GM18873 (cell line): Measurements from ENCODE around the gene SKOR2.
"Not testable (repeated sequence)": the region's sequence is repeated elsewhere in the genome, so short reads cannot be mapped to it uniquely, and the experiment has no call there.

Experiments used
- ATAC-seq: cut with Tn5 transposase; IDR thresholded peaks from one replicate; pipeline ENCODE4 v1.9.1; 2021; ENCODE audit warnings: mild to moderate bottlenecking, moderate library complexity, moderate number of reproducible peaks; ENCODE audit not compliant: unreplicated experiment, low FRiP score

SKOR2 gene

DNA sequence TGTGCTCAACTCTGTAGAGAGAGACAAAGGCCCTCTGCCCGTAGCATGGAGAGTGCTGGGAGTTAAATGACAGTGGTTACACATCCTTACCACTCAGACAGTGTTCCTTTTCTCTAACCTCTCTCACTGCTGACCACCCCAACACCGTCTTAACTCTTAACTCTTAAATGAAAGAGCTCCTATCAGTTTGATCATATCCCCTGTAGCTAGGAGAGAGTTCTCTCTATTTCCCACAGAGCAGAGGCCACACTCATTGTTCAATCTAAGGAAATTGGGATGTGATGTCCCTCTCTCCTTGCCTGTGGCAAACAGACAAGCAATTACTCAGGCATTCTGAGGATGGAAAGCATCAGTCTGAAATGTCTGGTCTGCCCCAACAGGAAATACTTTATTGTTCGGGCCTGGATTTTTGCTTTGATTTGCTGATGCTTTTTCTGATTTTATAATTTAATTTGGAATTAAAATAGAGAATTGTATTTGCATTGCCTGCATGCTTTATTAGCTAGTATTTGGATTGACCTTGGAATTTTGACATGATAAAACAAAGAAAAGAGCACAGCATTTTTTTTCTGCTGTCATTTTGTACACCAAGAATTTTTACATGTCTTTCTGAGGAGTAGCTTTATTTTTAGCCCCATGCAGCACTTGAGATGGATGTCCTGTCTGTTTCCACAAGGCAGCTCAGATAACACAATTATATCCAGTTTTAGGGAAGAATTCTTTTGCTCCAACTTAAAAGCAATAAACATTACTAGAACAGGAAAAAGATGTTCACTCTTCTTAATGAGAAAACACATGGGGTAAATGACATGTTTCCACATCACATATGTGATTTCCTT is 47.6 kb downstream of the SKOR2 start:
- no peak for ATAC-seq

DNA sequence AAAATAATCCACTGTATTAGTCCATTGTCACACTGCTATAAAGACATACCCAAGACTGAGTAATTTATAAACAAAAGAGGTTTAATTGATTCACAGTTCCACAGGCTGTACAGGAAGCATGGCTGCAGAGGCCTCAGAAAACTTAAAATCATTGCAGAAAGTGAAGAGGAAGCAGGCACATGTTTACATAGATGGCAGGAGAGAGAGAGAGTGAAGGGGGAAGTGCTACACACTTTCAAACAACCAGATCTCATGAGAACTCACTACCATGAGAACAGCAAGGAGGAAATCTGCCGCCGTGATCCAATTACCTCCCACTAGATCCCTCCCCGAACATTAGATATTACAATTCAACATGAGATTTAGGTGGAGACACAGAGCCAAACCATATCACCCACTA is 55.5 kb downstream of the SKOR2 start:
- ATAC-seq = not testable (repeated sequence)

DNA sequence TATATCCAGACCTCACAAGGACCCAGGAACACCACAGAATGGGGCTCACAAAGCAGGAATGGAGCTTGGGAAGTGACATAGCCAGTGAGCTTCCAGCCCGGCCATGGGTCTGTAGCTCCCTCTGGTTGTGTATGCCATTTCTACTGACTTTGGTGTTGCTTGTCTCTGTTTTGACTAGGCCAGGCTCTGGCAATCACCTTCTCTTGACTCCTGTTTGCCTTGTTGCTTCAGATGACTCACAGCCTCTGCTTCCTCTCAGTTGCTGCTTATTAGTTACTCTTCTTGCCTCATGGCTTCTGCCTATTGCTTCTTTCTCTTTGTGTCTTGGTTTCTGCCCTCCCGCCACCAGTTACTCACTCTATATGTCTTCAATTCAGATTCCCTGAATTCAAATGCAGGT is 59.5 kb downstream of the SKOR2 start:
- no peak for ATAC-seq

DNA sequence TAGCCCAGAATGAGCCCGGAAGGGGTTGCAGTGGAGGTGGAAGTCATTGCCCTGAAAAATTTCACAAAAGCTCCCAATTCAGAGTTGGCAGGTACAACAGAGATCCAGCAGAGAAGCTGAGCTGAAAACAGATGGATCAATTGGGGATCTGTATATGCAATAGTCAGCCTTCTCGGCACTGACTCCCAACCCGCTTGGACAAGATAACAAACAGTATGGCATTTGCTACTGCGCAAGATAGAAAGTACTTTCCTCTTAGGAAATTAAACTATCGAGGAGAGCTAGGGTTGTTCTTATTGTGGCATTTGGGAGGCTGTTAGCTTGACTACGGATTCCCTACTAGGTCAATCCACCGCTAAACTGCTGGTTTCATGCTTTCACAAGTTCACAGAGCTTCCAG is 63.7 kb downstream of the SKOR2 start:
- no peak for ATAC-seq

DNA sequence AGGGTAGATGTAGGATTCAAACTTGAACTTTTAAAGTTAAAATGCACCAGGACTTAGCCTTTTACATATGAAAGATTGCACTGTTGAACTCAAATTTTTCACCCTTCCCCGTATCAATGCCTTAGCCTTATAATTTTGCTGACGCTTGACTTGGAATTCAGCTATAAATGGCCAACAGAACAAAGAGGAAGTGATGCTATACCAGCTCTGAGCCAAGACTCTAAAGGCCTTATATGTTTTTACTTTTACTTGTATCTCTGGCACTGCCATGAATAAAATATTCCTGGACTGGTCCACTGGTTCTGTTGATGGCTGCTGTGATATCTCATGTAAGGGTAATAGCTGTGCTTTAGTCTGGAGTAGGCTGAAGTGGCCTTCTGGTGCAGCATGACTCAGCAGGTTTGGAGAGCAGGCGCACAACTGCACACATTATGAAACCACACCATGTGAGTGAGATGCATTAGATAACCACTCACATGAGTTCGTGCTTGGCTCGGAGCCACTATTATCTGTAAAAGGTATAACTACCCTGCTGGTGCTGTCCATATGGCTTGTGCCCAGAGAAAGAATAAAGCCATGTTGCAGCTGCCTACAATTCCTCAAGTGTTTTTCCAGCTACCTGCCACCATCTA is 66.9 kb downstream of the SKOR2 start:
- ATAC-seq = no peak

DNA sequence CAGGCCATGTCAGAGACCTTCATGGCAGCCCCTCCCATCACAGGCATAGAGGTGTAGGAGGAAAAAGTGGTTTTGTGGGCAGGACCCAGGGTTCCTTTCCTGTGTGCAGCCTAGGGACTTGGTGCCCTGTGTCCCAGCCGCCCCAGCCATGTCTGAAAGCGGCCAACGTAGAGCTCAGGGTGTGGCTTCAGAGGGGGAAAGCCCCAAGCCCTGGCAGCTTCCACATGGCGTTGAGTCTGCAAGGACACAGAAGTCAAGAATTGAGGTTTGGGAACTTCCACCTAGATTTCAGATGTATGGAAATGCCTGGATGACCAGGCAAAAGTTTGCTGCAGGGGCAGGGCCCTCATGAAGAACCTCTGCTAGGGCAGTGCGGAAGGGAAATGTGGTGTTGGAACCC is 69.3 kb downstream of the SKOR2 start:
- ATAC-seq = not testable (repeated sequence)

DNA sequence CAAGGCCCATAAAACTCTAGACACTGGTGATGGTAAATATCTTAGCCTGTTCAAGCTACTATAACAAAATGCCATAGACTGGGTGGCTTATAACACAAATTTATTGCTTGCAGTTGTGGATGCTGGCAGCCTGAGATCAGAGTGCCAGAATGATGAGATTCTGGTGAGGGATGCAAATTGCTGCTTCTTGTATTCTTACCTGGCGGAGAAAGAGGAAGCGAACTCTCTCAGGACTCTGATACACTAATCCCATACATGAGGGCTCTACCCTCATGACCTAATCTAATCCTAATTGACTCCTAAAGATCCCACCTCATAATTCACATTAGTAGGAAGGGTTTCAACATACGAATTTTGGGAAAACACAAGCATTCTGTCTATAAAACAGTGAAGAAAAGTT is 70.7 kb downstream of the SKOR2 start:
- ATAC-seq = no peak

DNA sequence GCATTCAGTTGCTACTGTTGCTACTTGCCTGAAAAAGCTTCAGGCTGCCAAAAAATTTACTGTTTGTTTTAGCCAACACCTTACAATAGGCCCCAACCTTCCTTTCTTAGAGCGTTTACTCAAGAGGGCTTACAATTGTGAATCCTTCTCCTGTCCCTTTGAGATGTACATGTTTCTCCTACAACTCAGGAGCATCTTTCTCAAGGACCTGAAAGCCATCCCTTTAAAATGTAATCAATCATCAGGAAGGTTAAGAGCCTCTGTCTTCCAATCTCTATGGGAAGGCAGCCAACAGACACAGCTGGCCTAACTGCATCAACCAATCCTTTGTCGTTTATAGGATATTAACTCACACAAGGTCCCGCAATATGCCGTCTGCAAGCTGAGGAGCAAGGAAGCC is 71.9 kb downstream of the SKOR2 start:
- ATAC-seq = no peak

DNA sequence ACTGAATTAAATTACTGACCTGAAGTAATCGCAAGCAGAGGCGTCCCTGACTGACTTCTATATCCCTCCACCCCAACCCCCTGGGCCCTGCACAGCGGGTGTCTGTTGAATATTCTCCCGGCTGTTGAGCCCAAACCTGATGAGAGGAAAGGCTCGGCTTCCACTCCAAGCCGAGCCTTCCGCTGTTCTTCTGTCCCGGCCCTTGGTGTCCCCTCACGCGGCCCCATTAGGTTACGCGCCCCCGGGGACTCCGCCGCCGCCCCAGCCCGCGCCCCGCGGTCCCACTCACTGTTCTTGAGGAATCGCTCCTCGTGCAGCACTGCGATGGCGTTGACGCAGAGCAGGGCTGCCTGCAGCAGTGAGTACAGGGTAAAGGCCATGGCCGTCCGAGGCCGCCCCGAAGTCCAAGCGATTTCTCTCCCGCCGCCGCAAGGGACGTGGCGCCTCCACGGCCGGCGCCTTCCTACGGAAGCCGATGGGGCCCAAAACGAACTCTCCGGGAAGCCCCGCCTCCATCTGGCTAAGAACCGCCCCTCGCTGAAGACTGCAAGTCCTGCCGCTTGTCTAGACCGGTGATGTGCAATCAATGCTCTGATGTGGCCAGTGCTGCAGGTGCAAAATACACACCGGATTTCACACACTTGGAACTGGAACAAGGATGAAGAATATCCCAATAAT is 75.4 kb downstream of the SKOR2 start, which contains the start of gene IER3IP1:
Gene IER3IP1 (minus strand): TSS at position 467 of the 678 bp plus-strand sequence. CDS start 87 bp downstream, at position 380.
- ATAC-seq = peak; percentile 74

DNA sequence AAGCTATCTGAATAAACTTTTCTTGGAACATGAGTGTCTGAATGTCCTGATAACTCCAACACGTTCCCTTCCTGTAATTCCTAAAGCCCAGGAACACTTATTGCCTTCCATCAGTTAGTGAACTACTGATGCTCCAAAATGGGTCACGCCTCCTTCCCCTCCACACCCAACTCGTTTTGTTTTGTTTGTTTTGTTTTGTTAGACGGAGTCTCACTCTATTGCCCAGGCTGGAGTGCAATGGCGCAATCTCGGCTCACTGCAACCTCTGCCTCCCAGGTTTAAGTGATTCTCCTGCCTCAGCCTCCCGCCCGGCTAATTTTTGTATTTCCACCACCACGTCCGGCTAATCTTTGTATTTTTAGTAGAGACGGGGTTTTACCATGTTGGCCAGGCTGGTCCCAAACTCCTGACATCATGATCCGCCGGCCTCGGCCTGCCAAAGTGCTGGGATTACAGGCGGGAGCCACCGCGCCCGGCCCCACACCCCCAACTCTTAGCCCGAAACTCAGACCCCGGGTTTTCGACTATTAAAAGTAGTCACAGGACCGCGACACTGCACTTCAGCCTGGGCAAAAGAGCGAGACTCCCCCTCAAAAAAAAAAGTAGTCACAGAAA is 76.1 kb downstream of the SKOR2 start:
- no peak for ATAC-seq

DNA sequence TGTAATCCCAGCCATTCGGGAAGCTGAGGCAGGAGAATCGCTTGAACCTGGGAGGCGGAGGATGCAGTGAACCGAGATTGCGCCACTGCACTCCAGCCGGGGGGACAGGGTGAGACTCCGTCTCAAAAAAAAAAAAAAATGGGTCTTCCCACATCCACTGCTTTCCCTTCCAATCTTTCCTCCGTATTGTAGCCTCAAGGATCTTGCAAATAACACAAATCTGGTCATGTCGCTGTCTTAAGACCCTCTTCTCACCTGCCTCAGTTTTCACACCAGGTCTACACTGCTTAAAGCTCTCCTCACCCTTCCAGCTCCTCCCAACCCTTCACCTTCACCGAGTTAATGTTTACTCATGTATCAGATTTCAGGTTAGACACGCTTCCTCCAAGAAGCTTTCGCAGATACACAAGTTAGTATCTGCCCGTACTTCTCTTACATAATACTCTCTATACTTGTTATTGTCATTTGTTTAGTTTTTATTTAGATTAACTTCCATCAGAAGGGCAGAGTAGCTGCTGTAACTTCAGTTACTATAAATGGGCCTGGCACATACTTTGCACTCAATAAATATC is 76.8 kb downstream of the SKOR2 start:
- no peak for ATAC-seq

DNA sequence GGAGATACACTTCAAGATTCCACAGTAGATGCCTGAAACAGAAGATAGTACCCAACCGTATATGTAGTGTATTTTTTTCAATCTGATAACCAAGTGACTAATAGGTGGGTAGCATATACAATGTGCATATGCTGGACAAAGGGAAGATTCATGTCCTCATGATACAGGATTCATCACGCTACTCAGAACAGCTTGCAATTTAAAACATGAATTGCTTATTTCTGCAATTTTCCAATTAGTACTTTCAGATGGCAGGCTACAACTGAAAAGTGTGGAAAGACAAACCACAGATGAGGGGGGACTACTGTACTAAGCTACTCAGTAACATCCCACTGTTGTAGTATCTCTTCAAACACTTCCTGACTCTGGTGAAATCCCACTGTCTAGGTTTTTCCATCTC is 79.0 kb downstream of the SKOR2 start:
- no peak for ATAC-seq

DNA sequence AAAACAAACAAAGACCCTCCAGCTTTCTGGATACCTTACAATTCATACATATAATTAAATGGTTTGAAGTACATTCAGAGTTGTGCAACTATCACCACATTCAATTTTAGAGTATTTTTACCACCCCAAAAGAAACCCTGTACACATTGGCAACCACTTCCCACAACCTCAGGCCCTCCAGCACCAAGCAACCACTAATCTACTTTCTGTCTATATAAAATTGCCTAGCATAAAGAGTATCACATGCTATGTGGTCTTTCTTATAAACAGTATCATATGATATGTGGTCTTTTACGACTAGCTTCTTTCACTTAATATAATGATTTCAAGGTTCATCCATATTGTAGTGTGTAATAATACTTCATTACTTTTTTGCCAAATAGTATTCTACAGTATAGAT is 82.5 kb downstream of the SKOR2 start:
- ATAC-seq = no peak

DNA sequence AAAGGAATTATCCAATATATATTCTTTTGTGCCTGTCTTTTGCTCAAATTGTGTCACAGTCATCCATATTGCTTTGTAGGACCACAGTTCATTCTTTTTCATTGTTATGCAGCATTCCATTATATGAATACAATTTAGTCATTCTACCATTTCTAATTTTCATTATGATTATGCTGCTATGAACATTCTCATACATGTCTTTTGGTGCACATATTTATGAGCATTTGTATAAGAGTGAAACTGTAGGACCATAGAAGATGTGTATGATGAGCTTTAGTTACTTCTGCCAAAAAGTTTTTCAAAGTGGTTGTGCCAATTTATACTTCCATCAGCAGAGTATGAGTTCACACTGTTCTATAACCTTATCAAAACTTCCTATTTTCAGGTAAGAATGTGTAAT is 83.0 kb downstream of the SKOR2 start:
- no peak for ATAC-seq

DNA sequence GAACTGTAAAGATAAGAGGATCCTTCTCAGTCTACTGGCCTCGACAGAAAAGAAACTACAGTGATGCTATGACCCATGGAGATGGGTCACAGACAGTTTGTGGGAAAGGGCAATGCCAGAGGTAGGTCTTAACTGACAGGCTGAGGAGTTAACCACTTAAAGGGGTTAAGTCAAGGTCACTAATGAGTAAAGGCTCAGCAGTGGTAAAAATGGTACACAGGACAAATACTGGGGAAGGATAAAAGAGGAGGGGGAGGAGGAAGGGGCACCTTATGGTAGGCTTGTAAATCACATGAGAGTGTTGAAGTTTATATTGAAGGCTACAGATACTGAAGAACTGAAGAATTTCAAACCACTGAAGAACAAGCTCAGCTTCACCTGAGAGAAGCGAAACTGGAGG is 85.2 kb downstream of the SKOR2 start:
- ATAC-seq = no peak

DNA sequence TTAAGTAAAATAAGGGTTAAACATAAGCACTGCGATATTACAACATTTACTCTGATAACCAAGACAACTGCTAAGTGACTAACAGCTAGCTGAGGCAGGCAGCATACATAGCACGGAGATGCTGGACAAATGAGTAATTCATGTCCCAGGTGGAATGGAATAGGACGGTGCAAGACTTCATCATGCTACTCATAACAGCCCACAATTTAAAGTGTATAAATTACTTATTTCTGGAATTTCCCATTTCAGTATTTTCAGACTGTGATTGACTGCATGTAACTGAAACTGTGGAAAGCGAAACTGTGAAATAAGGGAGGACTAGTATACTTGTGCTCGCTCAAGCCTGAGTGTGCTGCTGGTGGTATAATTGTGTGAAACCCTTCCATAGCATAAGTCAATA is 88.2 kb downstream of the SKOR2 start:
- peak; percentile 84 for ATAC-seq

DNA sequence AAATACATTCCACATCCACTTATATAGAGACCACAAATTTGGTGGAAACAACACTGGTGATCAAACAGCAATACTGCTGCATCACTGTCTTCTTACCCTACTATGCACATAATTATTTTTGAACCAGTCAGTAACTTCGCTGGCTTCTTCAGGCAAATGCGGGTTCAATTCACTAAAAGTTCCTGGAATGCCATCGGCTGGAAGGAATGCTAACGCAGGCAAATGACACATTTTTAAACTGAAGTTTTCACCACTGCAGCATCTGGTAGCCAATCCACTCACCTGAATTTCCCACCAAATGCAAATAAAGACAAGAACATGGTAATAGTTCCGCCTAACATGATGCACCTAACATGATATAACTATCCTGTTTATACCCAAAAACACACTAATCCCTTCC is 91.2 kb downstream of the SKOR2 start:
- no peak for ATAC-seq

DNA sequence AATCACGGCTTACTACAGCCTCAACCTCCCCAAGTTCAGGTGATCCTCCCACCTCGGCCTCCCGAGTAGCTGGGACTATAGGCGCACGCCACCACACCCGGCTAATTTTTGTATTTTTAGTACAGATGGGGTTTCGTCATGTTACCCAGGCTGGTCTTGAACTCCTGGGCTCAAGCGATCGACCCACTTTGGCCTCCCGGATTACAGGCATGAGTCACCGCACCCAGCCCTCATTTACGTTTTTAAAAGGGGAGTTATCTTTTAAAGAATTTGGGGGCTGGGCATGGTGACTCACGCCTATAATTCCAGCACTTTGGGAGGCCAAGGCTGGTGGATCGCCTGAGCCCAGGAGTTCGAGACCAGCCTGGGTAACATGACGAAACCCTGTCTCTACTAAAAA is 93.1 kb downstream of the SKOR2 start:
- ATAC-seq = not testable (repeated sequence)
